Activated CD4-positive, alpha-beta T cell treated with anti-CD3 and anti-CD28 coated beads for 4 hours (primary cell): Measurements from ENCODE around the gene AR.
"Not testable (repeated sequence)": the region's sequence is repeated elsewhere in the genome, so short reads cannot be mapped to it uniquely, and the experiment has no call there.

Experiments used
- DNase-seq, 2 donors: peaks; one replicate each; pipeline ENCODE4 v3.0.0-alpha.2; 2020

AR gene

DNA sequence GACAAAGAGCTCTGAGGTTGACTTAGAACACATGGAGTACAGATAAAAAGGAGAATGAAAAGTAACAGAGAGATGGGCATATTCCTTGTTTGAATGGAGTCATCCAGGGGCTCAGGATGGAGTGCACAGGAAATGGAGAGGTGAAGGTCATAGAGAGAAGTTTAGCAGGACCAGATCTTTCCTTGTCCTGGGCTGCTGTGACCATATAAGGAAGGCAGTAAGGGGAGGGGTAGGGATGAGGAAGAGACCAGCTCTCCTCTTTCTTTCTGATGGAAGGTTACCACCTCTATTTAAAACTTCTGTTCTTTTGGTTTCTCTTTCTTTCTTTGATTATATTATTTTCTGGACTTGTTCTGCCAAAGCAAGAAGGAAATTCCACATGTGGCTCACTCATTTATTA lies 27.0 kb downstream of the AR start:
- DNase-seq = no peak

DNA sequence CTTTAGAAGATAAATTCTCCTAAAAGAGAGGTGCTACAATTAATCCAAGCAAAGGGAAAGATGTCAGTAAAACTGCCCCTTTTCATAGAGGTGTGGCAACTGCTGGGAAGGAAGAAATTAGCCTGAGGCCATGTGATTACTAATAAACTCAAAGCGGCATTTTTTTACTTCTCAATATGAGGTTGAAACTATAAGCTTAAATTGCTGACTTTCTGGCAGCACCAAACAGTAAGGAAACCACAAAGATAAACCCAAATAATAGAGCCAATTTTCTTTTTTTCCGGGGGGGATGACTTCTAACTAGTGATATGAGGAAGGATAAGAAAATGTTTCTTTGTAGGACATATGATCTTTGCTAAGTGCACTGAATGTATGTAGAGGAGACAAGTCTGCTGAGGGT lies 30.9 kb downstream of the AR start:
- no peak for DNase-seq

DNA sequence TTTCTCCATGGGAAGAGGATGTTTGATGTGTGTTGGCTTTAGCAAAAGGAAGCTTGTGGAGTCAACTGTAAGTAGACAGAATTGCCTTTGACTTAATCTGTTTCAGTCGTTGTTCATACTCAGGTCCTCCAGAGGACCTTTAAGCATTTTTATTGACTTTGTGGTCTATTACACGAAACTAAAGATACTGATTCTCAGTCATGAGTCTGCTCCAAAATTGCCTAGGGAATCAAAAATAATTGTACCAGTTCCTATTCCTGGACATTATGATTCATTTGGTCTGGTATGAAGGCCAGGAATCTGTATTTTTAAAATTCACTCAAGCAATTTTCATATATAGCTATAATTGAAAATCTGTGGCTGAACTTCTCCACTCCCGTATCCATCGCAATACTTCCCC lies 38.6 kb downstream of the AR start:
- DNase-seq = no peak

DNA sequence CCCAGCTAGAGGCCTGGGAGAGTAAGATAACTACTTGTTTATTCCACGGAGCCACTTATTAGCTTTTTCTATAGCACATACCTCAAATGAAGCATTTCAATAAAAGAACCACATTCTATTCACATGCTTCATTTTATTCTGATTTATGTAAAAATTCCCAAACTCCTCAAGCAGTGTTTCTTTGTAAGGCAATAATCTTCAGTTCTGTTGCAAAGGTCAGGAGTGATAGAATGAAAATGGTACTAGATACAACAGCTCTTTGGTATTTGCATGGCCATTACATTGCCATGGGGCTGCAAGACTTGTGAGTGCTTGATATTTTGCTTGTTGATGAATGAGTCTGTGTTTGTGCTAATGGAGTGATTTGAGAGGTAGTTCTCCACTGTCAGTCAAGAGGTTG lies 39.4 kb downstream of the AR start:
- DNase-seq = no peak

DNA sequence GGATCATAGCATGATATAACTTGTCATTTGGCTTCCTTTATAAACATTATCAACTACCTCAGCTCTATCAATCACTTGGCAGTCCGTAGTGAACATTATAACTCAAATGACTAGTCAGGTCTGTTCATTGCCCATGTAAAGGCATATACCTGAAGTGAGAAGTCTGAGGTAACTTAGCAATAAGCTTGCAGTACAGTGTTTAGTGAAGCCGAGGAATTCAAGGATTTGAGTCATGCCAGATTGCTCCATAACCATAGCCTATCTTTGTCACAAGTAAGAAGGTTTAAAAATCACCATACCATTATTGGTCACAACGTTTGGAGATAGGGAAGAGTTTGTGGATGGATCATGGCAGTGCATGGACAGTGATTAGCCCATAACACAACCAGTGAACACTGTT lies 41.6 kb downstream of the AR start:
- DNase-seq = no peak

DNA sequence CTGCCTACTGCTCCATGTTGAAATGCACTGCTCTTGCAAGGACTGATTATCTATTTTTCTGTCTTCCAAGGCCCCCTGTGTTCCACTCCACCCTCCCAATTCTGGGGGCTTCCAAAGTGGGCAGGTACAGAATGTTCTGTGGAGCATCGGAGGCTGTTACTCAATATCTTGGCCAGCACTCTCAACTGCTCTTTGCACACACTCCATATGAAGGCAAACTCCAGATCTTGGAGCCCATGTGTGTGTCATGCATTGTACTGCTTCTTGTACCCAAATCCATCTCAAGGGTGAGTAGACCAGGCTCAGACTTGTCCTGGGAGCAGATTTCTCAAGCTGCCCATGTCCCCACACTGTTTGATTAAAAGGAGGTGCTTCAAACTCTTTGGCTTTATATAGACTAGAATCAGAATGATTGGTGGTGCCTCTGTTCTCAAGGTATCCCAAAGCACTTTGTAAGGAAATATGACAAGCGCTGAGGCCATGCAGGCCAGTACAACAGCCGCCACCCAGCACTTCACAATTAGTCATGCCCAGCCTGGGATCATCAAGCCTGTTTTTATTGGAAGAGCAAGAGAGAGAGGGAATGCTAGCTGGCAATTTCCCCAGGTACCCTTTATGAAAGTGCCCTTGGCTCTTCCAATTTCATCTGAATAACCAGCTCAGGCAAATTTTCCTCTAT lies 44.3 kb downstream of the AR start:
- DNase-seq = no peak

DNA sequence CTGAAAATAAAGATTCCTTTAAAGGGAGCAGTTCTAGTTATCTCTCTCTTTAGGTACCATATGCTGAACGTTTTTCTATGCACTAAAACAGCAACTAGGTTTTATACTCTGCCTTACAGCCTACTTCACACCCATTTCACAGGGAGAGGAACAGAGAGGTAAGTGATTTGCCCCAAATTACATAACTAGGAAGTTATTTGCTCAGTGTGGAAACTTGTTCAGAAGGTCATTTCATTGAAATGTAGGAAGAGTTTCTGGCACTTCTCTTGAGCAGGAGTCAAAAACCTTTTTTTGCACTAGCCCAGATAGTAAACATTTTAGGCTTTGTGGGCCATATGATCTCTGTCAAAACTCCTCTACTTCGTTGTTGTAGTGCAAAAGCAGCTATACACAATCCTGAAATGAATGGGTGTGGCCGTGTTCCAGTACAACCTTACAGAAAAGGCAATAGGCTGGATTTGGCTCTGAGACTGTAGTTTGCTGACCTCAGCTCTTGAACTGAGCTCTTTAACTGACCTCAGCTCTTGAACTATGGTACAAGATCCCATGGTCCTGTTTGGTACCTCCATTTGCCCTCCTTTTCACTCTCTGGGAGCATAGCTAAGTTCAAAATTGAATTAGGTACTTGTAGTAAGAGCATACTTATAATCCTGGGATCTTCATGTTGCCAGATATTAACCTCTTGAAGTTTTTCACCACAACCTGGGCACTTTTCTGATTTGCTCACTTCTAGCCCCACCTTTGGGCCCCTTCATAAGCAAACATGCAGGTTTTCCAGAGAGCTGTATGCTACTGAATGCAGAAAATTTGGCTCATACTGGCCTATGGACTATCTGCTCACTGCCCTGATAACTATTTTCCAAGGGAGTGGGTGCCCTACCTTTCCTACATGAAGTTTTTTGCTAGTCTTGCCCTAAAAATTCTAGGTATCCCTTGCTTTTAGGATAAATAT lies 53.3 kb downstream of the AR start:
- no peak for DNase-seq

DNA sequence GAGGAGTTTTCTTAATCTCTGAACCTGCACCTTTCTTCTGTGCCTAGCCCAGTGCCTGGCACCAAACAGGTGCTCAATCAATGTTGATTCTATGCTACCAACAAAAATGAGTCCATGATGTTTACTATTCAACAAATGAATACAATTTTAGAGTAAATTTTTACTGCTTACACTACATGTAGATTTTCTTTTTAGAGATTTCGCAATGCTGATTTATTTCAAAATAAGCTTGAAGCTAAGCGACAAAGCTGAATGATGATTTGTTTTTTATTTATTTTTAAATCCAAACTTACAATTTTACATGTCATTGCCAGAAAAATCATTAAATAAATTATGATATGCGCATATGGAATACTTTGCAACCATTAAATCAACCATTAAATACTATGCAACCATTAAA lies 55.7 kb downstream of the AR start:
- no peak for DNase-seq

DNA sequence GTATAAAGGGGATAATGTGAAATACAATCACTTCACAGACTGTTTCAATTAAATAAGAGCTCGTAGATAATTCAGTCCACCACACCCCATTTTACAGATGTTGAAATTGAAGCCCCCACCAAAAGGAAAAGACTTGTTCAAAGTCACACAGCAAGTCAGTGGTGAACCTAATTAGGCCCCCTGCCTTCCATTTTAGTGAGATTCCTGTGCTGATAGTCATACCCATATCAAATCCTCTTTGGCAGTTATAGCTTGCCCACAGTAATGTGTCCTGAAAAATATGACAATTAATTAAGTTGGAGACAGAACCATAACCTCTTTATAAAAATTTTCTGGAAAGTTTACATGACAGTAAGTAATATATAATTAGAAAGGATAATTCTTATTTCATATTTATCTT lies 58.0 kb downstream of the AR start:
- no peak for DNase-seq

DNA sequence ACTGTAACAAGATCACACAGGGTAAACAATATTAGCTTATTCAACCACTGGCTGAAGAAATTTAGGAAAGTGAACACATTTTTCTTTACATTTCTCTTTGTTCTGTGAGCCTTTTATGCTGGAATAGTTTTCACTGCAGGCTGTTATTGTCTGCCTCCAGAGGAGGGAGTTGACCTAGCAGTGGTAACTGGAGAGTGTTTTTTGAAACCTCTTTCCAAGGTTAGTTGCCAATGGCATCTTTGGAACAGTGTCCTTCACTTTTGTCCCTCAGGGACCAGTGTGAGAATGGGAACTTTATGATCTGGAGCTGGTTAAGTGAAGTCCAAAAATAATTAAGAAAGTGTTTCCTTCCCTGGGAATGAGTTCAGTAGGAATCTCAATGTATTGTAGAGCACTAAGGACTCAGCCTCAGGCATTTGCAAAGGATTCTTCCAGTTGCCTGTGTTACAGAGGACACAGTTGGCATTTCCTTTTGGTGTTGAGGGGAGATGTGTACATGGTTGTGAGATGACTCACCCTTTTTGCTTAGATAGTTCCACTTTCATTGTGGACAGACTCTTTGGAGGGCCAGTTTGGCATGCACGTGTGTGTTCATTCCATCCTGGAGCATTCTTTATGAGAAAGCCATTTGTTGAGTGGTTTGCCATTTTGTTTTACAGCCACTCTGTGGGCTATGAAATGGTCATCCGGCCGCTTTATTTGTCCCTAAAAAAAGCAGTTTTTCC lies 61.3 kb downstream of the AR start:
- no peak for DNase-seq

DNA sequence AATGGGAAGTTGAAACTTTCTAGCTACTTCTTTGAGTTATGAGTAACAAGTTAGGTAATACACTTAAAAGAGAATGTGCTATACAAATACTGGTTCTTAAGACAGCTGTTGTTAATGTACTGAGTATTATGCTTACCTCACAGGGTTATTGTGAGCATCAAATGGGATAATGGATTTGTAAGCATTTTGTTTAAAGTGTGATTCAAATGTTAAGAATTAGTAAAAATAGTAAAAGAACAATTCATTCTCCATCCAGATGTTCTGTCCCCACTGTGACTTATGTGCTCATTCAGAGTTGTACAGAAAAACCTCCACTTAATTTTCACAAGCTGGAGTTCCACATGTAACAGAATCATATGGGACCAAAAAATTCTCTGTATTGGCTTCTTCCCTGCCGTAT lies 63.6 kb downstream of the AR start:
- no peak for DNase-seq

DNA sequence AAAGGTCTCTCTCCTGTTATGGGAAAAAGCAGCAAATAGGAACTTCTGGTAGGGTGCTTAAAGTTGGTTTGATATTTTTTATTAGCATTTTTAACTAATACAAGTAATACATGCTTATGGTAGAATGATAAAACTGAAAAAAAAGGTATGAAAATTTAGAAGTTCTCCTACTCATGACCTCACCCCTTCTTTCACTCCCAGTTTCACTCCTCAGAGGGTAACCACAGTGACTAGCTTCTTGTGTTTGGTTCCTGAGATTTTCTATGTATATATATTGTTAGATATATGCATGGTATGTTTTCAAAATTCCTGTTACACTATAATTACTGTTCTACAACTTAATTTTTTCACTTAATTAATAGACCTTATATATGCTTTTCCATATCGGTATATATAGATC lies 66.5 kb downstream of the AR start:
- no peak for DNase-seq

DNA sequence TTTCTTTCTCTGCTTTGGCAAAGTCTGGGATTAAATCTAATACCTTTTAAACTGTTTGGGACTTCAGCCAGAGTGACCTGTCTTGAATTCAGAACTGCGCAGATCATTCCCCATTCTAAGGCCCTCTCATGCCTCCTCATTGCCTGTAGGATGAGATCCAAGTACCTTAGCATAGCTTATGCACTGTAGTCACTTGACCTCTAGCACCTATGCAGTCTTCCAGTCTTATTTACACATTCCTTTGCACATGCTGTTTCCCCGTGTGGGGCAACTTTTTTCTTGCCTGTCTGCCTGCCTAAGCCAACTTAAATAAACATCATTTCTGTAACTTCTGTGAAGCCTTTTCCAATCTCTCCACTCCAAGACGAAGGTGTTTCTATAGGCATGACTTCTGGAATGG lies 68.4 kb downstream of the AR start:
- no peak for DNase-seq

DNA sequence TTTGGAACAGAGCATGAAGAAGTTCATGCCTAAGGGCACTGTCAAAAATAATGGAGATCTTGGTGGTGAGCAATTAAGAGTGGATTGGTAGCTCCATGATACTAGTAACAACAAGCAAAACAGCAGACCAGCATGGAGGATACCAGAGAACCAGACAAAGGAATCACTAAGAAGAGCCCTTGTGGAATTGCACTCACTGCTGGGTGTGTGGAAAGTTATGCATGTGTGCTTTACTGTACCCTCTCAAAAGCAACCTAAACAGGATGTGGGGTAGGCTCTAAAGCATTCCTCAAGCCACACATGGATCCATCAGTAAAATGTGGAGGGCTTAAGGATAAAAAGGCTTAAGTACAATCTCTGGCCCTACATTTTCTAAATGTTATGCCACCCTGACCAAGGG lies 69.5 kb downstream of the AR start:
- DNase-seq = no peak

DNA sequence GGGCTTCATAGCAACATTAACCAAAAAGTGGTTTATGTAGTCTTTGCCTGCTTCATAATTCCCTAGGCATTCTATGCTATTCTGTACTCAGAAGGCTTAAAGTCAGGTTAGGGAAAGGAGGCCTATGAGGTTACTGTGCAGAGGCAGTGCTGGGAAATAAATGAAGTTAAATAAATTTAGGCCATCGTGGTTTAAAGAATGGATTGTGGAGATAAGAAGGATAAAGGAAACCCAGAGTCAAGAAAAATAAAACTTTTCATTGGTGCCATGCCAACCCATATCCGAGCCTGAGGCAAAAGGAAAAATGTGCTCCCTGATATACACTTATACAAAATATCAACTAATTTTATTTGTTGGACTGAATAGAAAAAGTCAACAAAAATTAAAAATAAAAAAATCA lies 70.2 kb downstream of the AR start:
- DNase-seq = no peak

DNA sequence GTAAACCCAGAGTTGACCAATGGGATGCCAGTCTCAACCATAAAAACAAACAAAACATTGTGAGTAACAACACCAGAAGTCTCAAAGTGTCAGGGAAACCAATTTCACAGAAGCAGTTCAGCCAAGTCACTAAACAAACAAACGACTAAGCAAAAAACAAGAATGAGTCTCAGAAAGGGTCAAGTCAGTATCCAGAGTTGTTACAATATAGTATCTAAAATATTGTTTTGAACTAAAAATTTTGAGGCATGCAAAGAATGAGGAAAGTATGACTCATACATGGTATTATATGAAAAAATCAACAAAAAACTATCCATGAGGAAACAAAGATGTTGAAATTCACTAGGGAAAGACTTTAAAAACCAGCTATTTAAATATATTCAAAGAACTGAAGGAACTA lies 70.6 kb downstream of the AR start:
- DNase-seq = no peak

DNA sequence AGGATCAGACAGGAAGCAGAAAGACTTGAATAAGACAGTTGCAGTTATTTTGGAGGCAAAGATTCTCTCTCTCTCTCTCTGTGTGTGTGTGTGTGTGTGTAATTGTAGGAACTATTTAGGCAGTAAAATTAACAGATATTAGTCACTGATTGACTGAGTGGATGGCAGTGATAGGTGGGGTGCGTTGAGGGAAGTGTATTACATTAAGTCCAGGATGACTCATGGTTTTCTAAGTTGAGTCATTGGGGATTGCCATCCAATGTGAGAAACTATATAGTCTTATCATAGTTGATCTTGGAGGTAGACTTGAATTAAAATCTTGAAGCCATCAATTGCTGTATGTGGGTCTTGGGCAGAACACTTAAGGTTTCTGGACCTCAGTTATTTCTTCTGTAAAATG lies 75.4 kb downstream of the AR start:
- DNase-seq = no peak

DNA sequence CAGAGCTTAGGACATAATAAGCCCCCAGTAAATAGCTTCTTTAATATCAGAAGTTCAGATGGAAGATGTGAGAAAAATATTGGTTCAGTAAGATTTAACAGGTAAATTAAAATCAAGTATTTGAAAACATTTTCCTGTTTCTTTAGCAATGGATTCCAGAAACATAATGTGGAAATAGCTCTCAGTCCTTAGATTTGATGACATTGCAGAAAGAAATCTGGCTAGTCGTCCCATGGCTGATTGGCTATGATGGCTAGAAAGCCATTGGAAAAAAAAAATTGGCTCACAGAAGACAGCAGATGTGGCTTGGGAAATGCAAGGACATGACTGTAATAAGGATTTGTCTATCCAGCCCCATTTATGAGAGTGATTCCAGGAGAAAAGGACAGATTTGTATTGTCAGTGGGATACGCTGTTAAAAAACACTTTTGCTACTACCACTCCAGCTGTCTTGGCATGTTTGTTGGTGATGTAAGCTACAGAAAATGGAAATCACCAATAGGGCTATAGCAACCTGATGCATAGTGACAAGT lies 78.3 kb downstream of the AR start:
- DNase-seq = no peak

DNA sequence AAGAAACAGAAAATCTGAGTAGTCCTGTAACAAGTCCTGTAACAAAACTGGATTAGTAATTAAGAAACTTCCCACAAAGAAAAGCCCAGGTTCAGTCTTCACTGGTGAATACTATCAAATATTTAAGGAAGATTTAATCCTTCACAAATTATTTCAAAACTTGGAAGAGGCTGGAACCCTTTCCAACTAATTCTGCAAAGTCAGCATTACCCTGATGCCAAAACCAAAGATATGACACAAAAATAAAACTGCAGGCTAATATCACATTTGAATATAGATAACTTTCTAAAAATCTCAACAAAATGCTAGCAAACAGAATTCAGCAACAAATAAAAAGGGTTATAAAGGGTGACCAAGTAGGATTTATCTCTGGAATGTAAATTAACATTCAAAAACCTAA lies 80.5 kb downstream of the AR start:
- no peak for DNase-seq

DNA sequence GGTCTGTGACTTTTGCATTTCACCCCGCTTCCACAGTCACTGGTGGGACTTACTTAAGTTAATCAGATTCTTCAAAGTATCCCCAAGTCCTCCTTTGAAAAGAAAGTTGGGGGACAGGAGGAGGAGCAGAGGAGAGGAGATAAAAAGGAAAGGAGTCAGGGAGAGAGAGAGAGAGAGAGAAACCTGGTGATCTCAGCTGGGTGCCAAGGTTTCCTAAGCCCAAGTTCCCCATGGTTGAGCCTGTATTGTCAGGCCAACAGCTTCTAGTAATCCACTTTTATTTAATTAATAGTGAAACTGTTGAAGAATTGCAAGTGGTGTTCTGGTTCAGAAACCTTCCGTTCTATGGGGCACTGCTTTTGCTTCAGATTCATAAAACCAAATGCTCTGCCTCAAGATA lies 91.6 kb downstream of the AR start:
- DNase-seq = no peak

DNA sequence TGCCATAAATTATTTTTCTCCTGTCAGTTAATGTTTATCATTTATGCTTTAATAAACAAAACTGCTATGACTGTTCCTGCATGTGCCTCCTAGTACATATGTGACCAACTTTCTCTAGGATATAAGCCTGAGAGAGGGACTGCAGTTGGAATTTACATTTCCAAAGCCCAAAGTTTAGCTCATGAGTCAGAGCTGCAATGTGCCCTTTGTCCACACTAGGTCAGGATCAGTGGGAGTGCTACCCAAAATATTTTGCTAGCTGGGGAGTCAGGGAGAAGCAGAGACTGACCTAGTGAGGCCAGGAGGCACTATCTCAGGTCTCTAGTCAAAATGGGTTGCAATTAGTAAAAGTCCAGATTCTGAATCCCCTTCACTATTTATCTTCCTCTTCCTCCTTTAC lies 92.7 kb downstream of the AR start:
- no peak for DNase-seq

DNA sequence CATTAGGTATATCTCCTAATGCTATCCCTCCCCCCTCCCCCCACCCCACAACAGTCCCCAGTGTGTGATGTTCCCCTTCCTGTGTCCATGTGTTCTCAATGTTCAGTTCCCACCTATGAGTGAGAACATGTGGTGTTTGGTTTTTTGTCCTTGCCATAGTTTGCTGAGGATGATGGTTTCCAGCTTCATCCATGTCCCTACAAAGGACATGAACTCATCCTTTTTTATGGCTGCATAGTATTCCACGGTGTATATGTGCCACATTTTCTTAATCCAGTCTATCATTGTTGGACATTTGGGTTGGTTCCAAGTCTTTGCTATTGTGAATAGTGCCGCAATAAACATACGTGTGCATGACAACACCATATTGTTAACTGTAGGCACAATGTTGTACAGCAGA lies 93.5 kb downstream of the AR start:
- DNase-seq = not testable (repeated sequence)

DNA sequence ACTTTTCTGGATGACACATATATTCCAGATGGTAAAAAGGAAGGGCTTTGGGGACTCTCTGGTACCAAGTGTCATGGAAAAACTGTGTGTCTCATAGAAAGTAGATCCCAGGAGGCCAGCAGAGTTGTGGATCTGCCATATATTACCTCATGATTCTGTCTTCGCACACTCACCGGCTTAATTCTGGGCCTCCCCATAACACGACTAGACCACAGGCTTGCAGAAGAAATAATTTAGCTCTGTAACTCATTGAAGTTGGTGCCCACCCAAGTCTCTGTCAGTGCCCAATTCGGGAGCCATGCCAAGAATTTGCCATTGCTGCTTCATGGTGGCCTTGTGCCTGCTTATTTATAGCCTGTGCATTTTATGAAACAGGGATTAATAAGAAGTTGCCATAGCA lies 104.5 kb downstream of the AR start:
- no peak for DNase-seq
